GM10248 (cell line): ENCODE measurements around the gene LOXHD1.

Experiments
- CTCF ChIA-PET: fragments of 300-600 bp; sonication (Branson Sonifier 250); formaldehyde crosslinking; extraction: SDS; loops from one replicate; lab custom pipeline; 2021; ENCODE audit warnings: antibody characterized with exemption; lab: Yijun Ruan, JAX
- POLR2A ChIA-PET: fragments of 350-650 bp; sonication (Branson Sonifier 250); formaldehyde crosslinking; extraction: SDS; loops from one replicate; lab custom pipeline; 2020; ENCODE audit warnings: antibody characterized with exemption; lab: Yijun Ruan, JAX
- DNase-seq: peaks from one replicate; pipeline ENCODE4 v3.0.0; 2012; ENCODE audit errors: extremely low spot score
- CTCF ChIP-seq: IDR thresholded peaks from 2 replicates; pipeline ENCODE4 v1.5.1; 2012; ENCODE audit warnings: mild to moderate bottlenecking, low read depth; ENCODE audit errors: extremely low read depth, missing control alignments, control extremely low read depth

The LOXHD1 gene

GRCh38 chr18:46475390-46475752 lies 181.6 kb downstream of the LOXHD1 start:
- ChIA-PET POLR2A (no interaction called here), CTCF (no interaction called here)
- no peak for DNase-seq
- no peak for TF ChIP-seq CTCF

GRCh38 chr18:46474487-46475389 lies 182.3 kb downstream of the LOXHD1 start:
- ChIA-PET POLR2A (no interaction called here), CTCF (interaction anchor here (0.6 kb wide), 1 partner anchor 52 kb away, joined by 3 read pairs; no protein-coding TSS in a partner anchor)
- TF ChIP-seq CTCF = no peak
- no peak for DNase-seq

DNA sequence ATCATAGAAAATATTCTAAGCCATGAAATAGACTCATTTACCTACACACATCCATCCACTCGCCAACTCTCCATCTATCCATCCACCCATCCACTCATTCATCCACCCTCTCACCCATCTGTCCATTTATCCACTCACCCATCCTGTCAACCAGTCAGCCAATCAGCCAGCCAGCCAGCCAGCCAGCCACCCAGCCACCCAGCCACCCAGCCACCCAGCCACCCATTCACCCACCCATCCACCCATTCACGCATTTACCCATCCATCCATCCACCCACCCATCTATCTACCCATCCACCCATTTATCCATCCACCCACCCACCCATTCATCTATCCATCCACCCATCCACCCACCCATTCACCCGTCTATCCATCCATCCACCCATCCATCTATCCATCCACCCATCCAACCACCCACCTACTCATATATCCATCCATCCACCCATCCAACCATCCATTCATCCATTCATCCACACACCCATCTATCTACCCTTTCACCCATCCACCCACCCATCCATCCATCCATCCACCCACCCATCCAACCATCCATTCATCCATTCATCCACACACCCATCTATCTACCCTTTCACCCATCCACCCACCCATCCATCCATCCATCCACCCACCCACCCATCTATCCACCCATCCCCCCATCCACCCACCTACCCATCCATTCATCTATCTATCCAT lies 185.1 kb downstream of the LOXHD1 start:
- POLR2A ChIA-PET = interaction anchor here (0.5 kb wide), 1 partner anchor 273 kb away, joined by 4 read pairs; no protein-coding TSS in a partner anchor
- CTCF ChIA-PET = no interaction called here
- DNase-seq = no peak
- no peak for TF ChIP-seq CTCF

- DNase-seq = no peak
- CTCF ChIA-PET = no interaction called here
- no peak for TF ChIP-seq CTCF
- POLR2A ChIA-PET = no interaction called here
Observed at GRCh38 chr18:46470714-46471113, 186.3 kb downstream of the LOXHD1 start.

GRCh38 chr18:46469186-46469915 lies 187.7 kb downstream of the LOXHD1 start:
- ChIA-PET POLR2A (no interaction called here), CTCF (interaction anchor here (1.6 kb wide), 1 partner anchor 12 kb away, joined by 4 read pairs; no protein-coding TSS in a partner anchor)
- TF ChIP-seq CTCF = no peak
- DNase-seq = no peak

GRCh38 chr18:46468426-46469180 lies 188.4 kb downstream of the LOXHD1 start:
- ChIA-PET CTCF (interaction anchor here (1.2 to 1.6 kb wide), 2 partner anchors 11 to 13 kb away, joined by 3 to 4 read pairs; no protein-coding TSS in a partner anchor), POLR2A (no interaction called here)
- no peak for DNase-seq
- no peak for TF ChIP-seq CTCF
